ENCODE results near the gene HDAC4.

Gene HDAC4

DNA sequence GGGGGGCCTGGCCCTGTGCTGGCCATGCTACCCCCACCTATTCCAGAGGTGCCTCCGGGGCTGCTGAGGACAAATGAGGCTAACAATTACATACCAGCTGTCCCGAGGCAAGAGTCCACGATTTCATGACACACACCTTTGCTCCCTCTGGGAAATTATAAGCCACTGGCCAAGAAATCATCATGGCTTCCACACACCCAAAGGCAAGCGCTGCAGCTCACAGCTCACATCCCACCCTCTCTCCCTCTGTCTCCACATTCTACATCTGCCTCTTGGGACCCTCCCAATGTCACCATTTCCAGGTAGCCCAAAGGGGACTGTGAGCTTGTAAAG lies 134.4 kb downstream of the HDAC4 start:
- H3K18ac ChIP-seq (ENCODE audit: low read length), result no peak overlapping the region
- no peak overlapping the region for H3K4me3 ChIP-seq (ENCODE audit: low read depth, low read length)
- H2AK5ac ChIP-seq (ENCODE audit: low read length), result peak overlapping the region; percentile 44
- H3K14ac ChIP-seq (ENCODE audit: low read length), result no peak overlapping the region
- H3K23ac ChIP-seq (ENCODE audit: low read length), result no peak overlapping the region
- H3K4me1 ChIP-seq (ENCODE audit: control insufficient read depth in 1 of 2, insufficient read depth in 2 of 2, low read length in 2 of 2), result peaks cover 20 to 22% of the 10 kb centered on the region in 2 experiments
- no peak overlapping the region for H3K27ac ChIP-seq (ENCODE audit: low read depth, low read length)
- H3K9ac ChIP-seq (ENCODE audit: low read length), result no peak overlapping the region
- no peaks in the 10 kb centered on the region for H3K27me3 ChIP-seq (ENCODE audit: insufficient read depth, low read length)
- no peaks in the 10 kb centered on the region for H3K79me2 ChIP-seq (ENCODE audit: control insufficient read depth, insufficient read depth, low read length, poor library complexity)
- H4K12ac ChIP-seq (ENCODE audit: low read depth, low read length), result no peak overlapping the region
- no CpG with 5 or more reads among the region's 4 CpGs for WGBS (ENCODE audit: extremely low coverage, insufficient coverage, insufficient read length)
- DNase-seq, result no peak
- H2BK12ac ChIP-seq (ENCODE audit: low read length), result no peak overlapping the region
- H3K36me3 ChIP-seq (ENCODE audit: control insufficient read depth in 1 of 2, insufficient read depth in 2 of 2, low read length in 2 of 2), result no peaks in the 10 kb centered on the region
- peaks cover 2% of the 10 kb centered on the region for H3K9me3 ChIP-seq (ENCODE audit: insufficient read depth, low read depth, low read length)
- H3K79me1 ChIP-seq (ENCODE audit: low read length), result peaks cover 12% of the 10 kb centered on the region
- H4K91ac ChIP-seq (ENCODE audit: low read depth, low read length), result no peak overlapping the region
- no peak overlapping the region for H4K8ac ChIP-seq (ENCODE audit: low read depth, low read length)
- H2AFZ ChIP-seq (ENCODE audit: insufficient read depth, low read length, poor library complexity), result no peak overlapping the region
- no peak overlapping the region for H2BK120ac ChIP-seq (ENCODE audit: insufficient read depth, low read length, poor library complexity)
- no peak overlapping the region for H3K4me2 ChIP-seq (ENCODE audit: low read length)
- H3K4ac ChIP-seq (ENCODE audit: low read depth, low read length), result no peak overlapping the region
- H2BK5ac ChIP-seq (ENCODE audit: low read depth, low read length, poor library complexity), result no peak overlapping the region

DNA sequence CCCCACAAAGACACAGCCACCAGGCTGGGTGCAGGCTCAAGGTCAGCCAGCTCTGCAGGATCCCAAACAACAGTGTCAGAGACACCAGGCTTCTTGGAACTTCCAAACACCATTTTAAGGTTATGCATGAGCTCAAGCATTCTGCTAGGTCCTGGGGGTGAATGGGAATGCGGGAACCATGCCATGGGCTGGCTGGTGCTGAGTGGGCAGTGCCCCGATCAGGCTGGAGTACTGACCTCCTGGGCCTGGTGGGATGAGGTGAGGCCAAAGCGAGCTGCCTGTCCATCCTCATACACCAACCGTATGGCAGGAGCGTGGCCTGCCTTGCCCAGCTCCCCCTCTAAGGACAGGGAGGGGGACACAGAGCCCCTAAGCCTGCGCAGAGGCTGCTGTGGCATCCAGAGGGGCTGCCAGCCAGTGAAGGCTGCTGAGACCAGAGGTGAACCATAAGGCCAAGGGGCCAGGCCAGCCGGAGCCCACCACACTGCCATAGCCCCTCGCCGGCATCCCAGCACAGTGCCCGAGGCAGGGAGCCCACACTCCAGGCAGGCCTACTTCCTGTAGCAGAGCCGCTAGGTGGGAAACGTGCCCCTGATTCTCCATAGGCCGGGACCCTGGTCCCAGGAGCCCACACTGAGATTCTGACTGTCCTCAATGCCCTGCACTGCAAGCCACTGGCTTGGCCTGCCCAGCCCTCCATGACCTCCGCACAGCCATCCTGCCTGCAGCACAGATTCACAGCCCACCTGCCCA lies 135.0 kb downstream of the HDAC4 start:
- Histone ChIP-seq H2AFZ (ENCODE audit: insufficient read depth, low read length, poor library complexity) (no peak overlapping the region), H2BK120ac (ENCODE audit: insufficient read depth, low read length, poor library complexity) (no peak overlapping the region), H2AK5ac (ENCODE audit: low read length) (peak overlapping the region; percentile 30), H3K36me3 (ENCODE audit: control insufficient read depth in 1 of 2, insufficient read depth in 2 of 2, low read length in 2 of 2) (no peaks in the 10 kb centered on the region), H4K12ac (ENCODE audit: low read depth, low read length) (no peak overlapping the region), H3K4ac (ENCODE audit: low read depth, low read length) (no peak overlapping the region), H3K79me1 (ENCODE audit: low read length) (peaks cover 12% of the 10 kb centered on the region), H3K4me1 (ENCODE audit: control insufficient read depth in 1 of 2, insufficient read depth in 2 of 2, low read length in 2 of 2) (peaks cover 20 to 22% of the 10 kb centered on the region in 2 experiments), H3K9me3 (ENCODE audit: insufficient read depth, low read depth, low read length) (peaks cover 2% of the 10 kb centered on the region), H3K27me3 (ENCODE audit: insufficient read depth, low read length) (no peaks in the 10 kb centered on the region), H3K79me2 (ENCODE audit: control insufficient read depth, insufficient read depth, low read length, poor library complexity) (no peaks in the 10 kb centered on the region), H4K91ac (ENCODE audit: low read depth, low read length) (no peak overlapping the region), H2BK12ac (ENCODE audit: low read length) (peak overlapping the region; percentile 3), H4K8ac (ENCODE audit: low read depth, low read length) (no peak overlapping the region), H3K4me2 (ENCODE audit: low read length) (no peak overlapping the region), H3K27ac (ENCODE audit: low read depth, low read length) (no peak overlapping the region), H2BK5ac (ENCODE audit: low read depth, low read length, poor library complexity) (no peak overlapping the region), H3K23ac (ENCODE audit: low read length) (no peak overlapping the region), H3K4me3 (ENCODE audit: low read depth, low read length) (no peak overlapping the region), H3K18ac (ENCODE audit: low read length) (peak overlapping the region; percentile 12), H3K14ac (ENCODE audit: low read length) (no peak overlapping the region), H3K9ac (ENCODE audit: low read length) (no peak overlapping the region)
- WGBS (ENCODE audit: extremely low coverage, insufficient coverage, insufficient read length), result no CpG with 5 or more reads among the region's 14 CpGs
- no peak for DNase-seq

DNA sequence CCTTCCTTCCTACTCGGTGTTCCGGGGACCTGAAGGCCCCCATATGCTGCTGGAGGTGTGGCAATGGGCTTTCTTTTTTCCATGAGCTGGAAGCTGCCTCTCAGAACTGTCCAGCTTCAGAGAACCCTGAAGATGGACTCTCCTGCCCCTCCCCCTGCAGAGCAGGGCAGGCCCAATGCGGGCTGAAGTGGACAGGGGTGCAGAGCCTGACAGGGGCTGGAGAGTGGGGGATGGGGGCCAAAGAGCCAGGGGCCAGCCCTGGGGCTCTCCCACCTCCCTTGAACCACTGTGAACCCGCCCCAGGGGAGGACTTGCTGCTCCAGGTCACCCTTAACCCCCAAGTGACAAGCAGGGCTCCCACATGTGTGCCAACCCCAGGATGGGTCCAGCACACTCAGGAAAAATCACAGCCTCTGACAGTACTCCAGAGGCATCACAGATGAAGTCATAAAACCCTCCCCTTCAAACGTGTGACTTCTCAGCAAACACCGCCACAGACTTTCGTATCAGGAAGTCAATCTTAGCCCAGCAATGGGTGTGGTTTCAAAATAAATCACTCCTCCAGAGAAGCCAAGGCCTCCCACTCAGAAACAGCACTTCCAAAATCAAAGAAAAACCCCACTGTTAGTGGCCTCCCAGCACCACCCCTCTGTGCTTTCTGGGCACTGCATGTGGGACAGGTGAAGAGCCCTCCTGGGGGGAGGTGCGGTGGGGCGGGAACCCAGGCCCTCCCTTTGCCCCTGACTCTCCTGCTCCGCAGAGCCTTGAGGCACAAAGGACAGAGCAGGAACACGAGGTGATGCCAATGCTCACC lies 135.8 kb downstream of the HDAC4 start:
- Histone ChIP-seq H2BK12ac (ENCODE audit: low read length) (no peak overlapping the region), H3K4me1 (ENCODE audit: control insufficient read depth in 1 of 2, insufficient read depth in 2 of 2, low read length in 2 of 2) (peaks cover 20 to 22% of the 10 kb centered on the region in 2 experiments), H3K9me3 (ENCODE audit: insufficient read depth, low read depth, low read length) (peaks cover 3% of the 10 kb centered on the region), H2AFZ (ENCODE audit: insufficient read depth, low read length, poor library complexity) (no peak overlapping the region), H4K8ac (ENCODE audit: low read depth, low read length) (no peak overlapping the region), H3K14ac (ENCODE audit: low read length) (no peak overlapping the region), H3K79me2 (ENCODE audit: control insufficient read depth, insufficient read depth, low read length, poor library complexity) (no peaks in the 10 kb centered on the region), H3K9ac (ENCODE audit: low read length) (no peak overlapping the region), H3K4ac (ENCODE audit: low read depth, low read length) (no peak overlapping the region), H2BK120ac (ENCODE audit: insufficient read depth, low read length, poor library complexity) (no peak overlapping the region), H2BK5ac (ENCODE audit: low read depth, low read length, poor library complexity) (no peak overlapping the region), H3K79me1 (ENCODE audit: low read length) (peaks cover 12% of the 10 kb centered on the region), H3K27ac (ENCODE audit: low read depth, low read length) (no peak overlapping the region), H3K23ac (ENCODE audit: low read length) (no peak overlapping the region), H3K4me3 (ENCODE audit: low read depth, low read length) (no peak overlapping the region), H3K4me2 (ENCODE audit: low read length) (no peak overlapping the region), H3K27me3 (ENCODE audit: insufficient read depth, low read length) (no peaks in the 10 kb centered on the region), H3K18ac (ENCODE audit: low read length) (no peak overlapping the region), H2AK5ac (ENCODE audit: low read length) (no peak overlapping the region), H4K91ac (ENCODE audit: low read depth, low read length) (no peak overlapping the region), H3K36me3 (ENCODE audit: control insufficient read depth in 1 of 2, insufficient read depth in 2 of 2, low read length in 2 of 2) (no peaks in the 10 kb centered on the region), H4K12ac (ENCODE audit: low read depth, low read length) (no peak overlapping the region)
- peak; percentile 28 to 42 for DNase-seq
- WGBS (ENCODE audit: extremely low coverage, insufficient coverage, insufficient read length), result no CpG with 5 or more reads among the region's 11 CpGs

DNA sequence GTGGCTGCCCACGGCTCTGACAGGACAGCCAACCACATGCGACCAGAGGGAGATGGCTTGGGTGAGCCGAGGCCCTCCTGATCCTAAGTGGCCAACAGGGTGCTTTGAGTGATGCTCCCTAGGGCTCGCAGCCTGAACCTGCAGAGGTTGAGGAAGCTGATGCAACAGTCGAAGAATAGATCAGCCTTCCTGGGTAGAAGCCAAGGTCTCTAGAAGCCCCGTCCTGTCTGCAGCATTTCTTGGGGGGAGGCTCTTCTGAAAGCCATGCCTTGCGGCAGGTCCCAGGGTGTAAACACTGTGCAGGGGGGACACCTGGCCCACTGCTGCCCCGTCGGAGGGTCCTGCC lies 136.4 kb downstream of the HDAC4 start:
- H3K4me1 ChIP-seq (ENCODE audit: control insufficient read depth in 1 of 2, insufficient read depth in 2 of 2, low read length in 2 of 2), result peaks cover 20 to 22% of the 10 kb centered on the region in 2 experiments
- no peaks in the 10 kb centered on the region for H3K79me2 ChIP-seq (ENCODE audit: control insufficient read depth, insufficient read depth, low read length, poor library complexity)
- no peak overlapping the region for H2AK5ac ChIP-seq (ENCODE audit: low read length)
- H3K9me3 ChIP-seq (ENCODE audit: insufficient read depth, low read depth, low read length), result peaks cover 3% of the 10 kb centered on the region
- no peak overlapping the region for H2BK120ac ChIP-seq (ENCODE audit: insufficient read depth, low read length, poor library complexity)
- no peaks in the 10 kb centered on the region for H3K27me3 ChIP-seq (ENCODE audit: insufficient read depth, low read length)
- no peak for DNase-seq
- H2BK12ac ChIP-seq (ENCODE audit: low read length), result no peak overlapping the region
- H3K27ac ChIP-seq (ENCODE audit: low read depth, low read length), result no peak overlapping the region
- H3K4ac ChIP-seq (ENCODE audit: low read depth, low read length), result no peak overlapping the region
- no peak overlapping the region for H3K4me2 ChIP-seq (ENCODE audit: low read length)
- no peak overlapping the region for H3K14ac ChIP-seq (ENCODE audit: low read length)
- no peak overlapping the region for H3K9ac ChIP-seq (ENCODE audit: low read length)
- no peak overlapping the region for H4K91ac ChIP-seq (ENCODE audit: low read depth, low read length)
- no peaks in the 10 kb centered on the region for H3K36me3 ChIP-seq (ENCODE audit: control insufficient read depth in 1 of 2, insufficient read depth in 2 of 2, low read length in 2 of 2)
- no peak overlapping the region for H2AFZ ChIP-seq (ENCODE audit: insufficient read depth, low read length, poor library complexity)
- no CpG with 5 or more reads among the region's 9 CpGs for WGBS (ENCODE audit: extremely low coverage, insufficient coverage, insufficient read length)
- no peak overlapping the region for H4K8ac ChIP-seq (ENCODE audit: low read depth, low read length)
- no peak overlapping the region for H4K12ac ChIP-seq (ENCODE audit: low read depth, low read length)
- no peak overlapping the region for H2BK5ac ChIP-seq (ENCODE audit: low read depth, low read length, poor library complexity)
- H3K4me3 ChIP-seq (ENCODE audit: low read depth, low read length), result no peak overlapping the region
- H3K23ac ChIP-seq (ENCODE audit: low read length), result no peak overlapping the region
- peaks cover 12% of the 10 kb centered on the region for H3K79me1 ChIP-seq (ENCODE audit: low read length)
- H3K18ac ChIP-seq (ENCODE audit: low read length), result no peak overlapping the region
